Immature natural killer cell (primary cell): ENCODE data around the gene CD93. TPM values are rescaled to one million over a fixed set of nuclear protein-coding genes. Genes with fewer than 3 reads are reported as not detected.

ENCODE experiments used
- DNase-seq, 3 donors: peaks; one replicate each; pipeline ENCODE4 v3.0.0; 2022; ENCODE audit warnings: mixed read lengths in 1 of 3
- H3K27ac Mint-ChIP-seq, 6 donors: one replicate each; pipeline ENCODE4 v1.8.0; 2020; ENCODE audit warnings: mixed read lengths in 6 of 6, mild to moderate bottlenecking in 5 of 6, inconsistent platforms in 4 of 6, moderate library complexity in 3 of 6
- H3K27me3 Mint-ChIP-seq, 3 donors: one replicate each; pipeline ENCODE4 v1.8.0; 2020 to 2021; ENCODE audit warnings: low read depth in 3 of 3, mild to moderate bottlenecking in 3 of 3, mixed read lengths in 3 of 3, moderate library complexity in 3 of 3, inconsistent platforms in 1 of 3
- H3K36me3 Mint-ChIP-seq, 3 donors: one replicate each; pipeline ENCODE4 v1.8.0; 2020; ENCODE audit warnings: mixed read lengths in 3 of 3, inconsistent platforms in 2 of 3, mild to moderate bottlenecking in 2 of 3
- H3K4me1 Mint-ChIP-seq, 2 donors: one replicate each; pipeline ENCODE4 v1.8.0; 2020; ENCODE audit warnings: inconsistent platforms in 2 of 2, mild to moderate bottlenecking in 2 of 2, mixed read lengths in 2 of 2, moderate library complexity in 1 of 2
- H3K4me3 Mint-ChIP-seq, 5 donors: one replicate each; pipeline ENCODE4 v1.8.0; 2020; ENCODE audit warnings: mild to moderate bottlenecking in 5 of 5, mixed read lengths in 5 of 5, inconsistent platforms in 3 of 5, moderate library complexity in 3 of 5
- H3K9me3 Mint-ChIP-seq, 6 donors: one replicate each; pipeline ENCODE4 v1.8.0; 2020; ENCODE audit warnings: mild to moderate bottlenecking in 6 of 6, mixed read lengths in 6 of 6, inconsistent platforms in 4 of 6, moderate library complexity in 3 of 6
- polyA plus RNA-seq, 3 donors: library from polyadenylated mRNA; unstranded; fragments of 300-500 nt; fragmentation: Illumina TruSeq; gene quantifications; one replicate each; pipeline ENCODE4 v1.2.3, GENCODE V29; 2021

Gene CD93
- polyA plus RNA-seq, 3 donors from 2014 or later = 0.18 to 0.71 TPM; not detected in 1

- H3K27ac Mint-ChIP-seq = no peak overlapping the region
- H3K4me3 Mint-ChIP-seq = peak overlapping the region; percentile 33 to 68 (median 49)
- peaks cover 9 to 28% (median 18%) of the 10 kb centered on the region in 3 donors for H3K27me3 Mint-ChIP-seq
- peaks cover 0 to 4% (median 0%) of the 10 kb centered on the region in 6 donors for H3K9me3 Mint-ChIP-seq
- DNase-seq = peak; percentile 17 to 41 (median 38)
- H3K4me1 Mint-ChIP-seq = peaks cover 17 to 21% of the 10 kb centered on the region in 2 donors
- H3K36me3 Mint-ChIP-seq = peaks cover 0 to 4% (median 0%) of the 10 kb centered on the region in 3 donors
These were observed 37.6 kb downstream of the CD93 start for GRCh38 chr20:23048283-23049200.

GRCh38 chr20:23047738-23048214, 38.3 kb downstream of the CD93 start:
- Mint-ChIP-seq H3K36me3 (peaks cover 0 to 4% (median 0%) of the 10 kb centered on the region in 3 donors), H3K4me3 (peak overlapping the region; percentile 12 to 68 (median 53)), H3K27me3 (peaks cover 9 to 28% (median 17%) of the 10 kb centered on the region in 3 donors), H3K4me1 (peaks cover 17 to 21% of the 10 kb centered on the region in 2 donors), H3K9me3 (peaks cover 0 to 4% (median 0%) of the 10 kb centered on the region in 6 donors), H3K27ac (no peak overlapping the region)
- no peak for DNase-seq

GRCh38 chr20:23047001-23047737, 39.0 kb downstream of the CD93 start:
- no peak for DNase-seq
- H3K27ac Mint-ChIP-seq = no peak overlapping the region
- peaks cover 17 to 21% of the 10 kb centered on the region in 2 donors for H3K4me1 Mint-ChIP-seq
- H3K36me3 Mint-ChIP-seq = peaks cover 0 to 4% (median 0%) of the 10 kb centered on the region in 3 donors
- peaks cover 0 to 4% (median 0%) of the 10 kb centered on the region in 6 donors for H3K9me3 Mint-ChIP-seq
- peaks cover 9 to 22% (median 17%) of the 10 kb centered on the region in 3 donors for H3K27me3 Mint-ChIP-seq
- H3K4me3 Mint-ChIP-seq = peak overlapping the region; percentile 23 to 72 (median 64)

GRCh38 chr20:23046431-23046830, 39.7 kb downstream of the CD93 start:
- Mint-ChIP-seq H3K27me3 (peaks cover 9 to 18% (median 17%) of the 10 kb centered on the region in 3 donors), H3K4me1 (peaks cover 17 to 20% of the 10 kb centered on the region in 2 donors), H3K4me3 (no peak overlapping the region), H3K9me3 (peaks cover 0 to 4% (median 0%) of the 10 kb centered on the region in 6 donors), H3K36me3 (peaks cover 0 to 4% (median 0%) of the 10 kb centered on the region in 3 donors), H3K27ac (no peak overlapping the region)
- no peak for DNase-seq

DNA sequence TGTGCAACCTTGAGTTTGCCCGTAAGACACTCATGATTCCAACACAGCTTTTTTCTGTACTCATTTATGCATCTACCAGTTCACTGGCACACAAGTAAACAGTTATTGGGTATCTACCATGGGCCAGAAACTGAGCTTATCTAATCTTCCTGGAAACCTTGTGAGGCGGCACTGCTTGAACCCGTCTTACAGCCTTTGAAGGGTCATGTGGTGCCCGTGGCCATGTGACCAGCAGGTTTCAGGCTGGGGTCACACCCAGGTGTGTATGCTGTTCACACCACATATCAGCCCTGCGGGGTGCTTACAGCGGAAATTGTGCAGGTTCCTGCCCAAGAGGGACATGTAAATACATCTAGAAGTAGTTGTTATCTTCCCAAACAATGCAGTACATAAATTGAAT, 42.7 kb downstream of the CD93 start:
- DNase-seq = no peak
- no peak overlapping the region for H3K27ac Mint-ChIP-seq
- peaks cover 0 to 4% (median 0%) of the 10 kb centered on the region in 3 donors for H3K36me3 Mint-ChIP-seq
- peaks cover 10 to 11% of the 10 kb centered on the region in 2 donors for H3K4me1 Mint-ChIP-seq
- no peak overlapping the region for H3K4me3 Mint-ChIP-seq
- H3K27me3 Mint-ChIP-seq = peaks cover 9 to 21% (median 16%) of the 10 kb centered on the region in 3 donors
- peaks cover 0 to 4% (median 0%) of the 10 kb centered on the region in 6 donors for H3K9me3 Mint-ChIP-seq

DNA sequence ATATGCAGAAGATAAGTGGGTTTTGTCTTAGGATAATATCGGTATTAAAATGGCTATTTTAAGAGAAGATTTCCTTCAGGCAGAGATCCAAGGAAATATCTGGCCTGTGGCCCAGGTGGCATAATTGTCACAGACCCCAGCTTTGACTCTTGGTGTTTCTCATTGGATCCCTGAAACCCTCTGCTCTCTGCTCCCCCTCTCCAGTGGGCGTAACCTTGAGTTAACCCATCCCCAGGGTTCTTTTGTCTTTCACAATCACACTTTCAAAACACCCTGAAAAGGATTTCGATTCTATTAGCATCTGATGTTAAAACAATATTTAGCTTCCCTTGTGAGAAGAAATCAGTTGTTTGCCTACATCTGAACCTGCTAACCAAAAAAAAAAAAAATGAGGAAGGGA, 43.9 kb downstream of the CD93 start:
- Mint-ChIP-seq H3K4me1 (peaks cover 3 to 6% of the 10 kb centered on the region in 2 donors), H3K4me3 (no peak overlapping the region), H3K27me3 (peaks cover 9 to 19% (median 10%) of the 10 kb centered on the region in 3 donors), H3K27ac (no peak overlapping the region), H3K36me3 (peaks cover 0 to 4% (median 0%) of the 10 kb centered on the region in 3 donors), H3K9me3 (peaks cover 0 to 4% (median 0%) of the 10 kb centered on the region in 6 donors)
- no peak for DNase-seq

DNA sequence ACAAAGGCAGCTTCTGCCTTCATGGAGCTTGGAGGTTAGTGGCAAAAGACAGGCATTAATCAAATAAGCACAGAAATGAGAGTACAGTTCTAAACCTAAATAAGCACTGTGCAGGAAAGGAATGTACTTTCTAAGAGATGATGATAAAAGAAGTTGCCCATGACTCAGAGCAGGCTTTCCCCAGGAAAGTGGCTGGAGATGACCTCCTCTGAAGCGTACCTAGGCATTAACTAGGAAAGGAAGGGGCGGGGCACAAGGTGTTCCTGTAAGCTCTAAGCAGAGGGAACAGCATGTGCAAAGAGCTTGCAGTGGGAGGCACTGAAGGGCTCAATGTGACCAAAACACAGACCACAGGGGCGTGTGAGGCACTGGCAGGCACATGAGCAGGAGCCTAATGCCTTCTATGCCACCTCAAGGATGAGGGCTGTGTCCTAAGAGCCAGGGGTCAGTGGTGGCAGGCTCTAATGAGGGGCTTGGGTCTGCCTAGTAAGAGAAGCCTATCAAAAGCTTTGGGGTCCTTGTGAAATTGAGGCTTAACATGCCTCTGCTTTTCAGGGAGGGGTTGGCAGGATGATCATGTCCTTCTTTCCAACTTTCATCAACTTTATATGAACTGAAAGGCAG, 46.1 kb downstream of the CD93 start:
- Mint-ChIP-seq H3K27ac (no peak overlapping the region), H3K36me3 (peaks cover 0 to 1% (median 0%) of the 10 kb centered on the region in 3 donors)

DNA sequence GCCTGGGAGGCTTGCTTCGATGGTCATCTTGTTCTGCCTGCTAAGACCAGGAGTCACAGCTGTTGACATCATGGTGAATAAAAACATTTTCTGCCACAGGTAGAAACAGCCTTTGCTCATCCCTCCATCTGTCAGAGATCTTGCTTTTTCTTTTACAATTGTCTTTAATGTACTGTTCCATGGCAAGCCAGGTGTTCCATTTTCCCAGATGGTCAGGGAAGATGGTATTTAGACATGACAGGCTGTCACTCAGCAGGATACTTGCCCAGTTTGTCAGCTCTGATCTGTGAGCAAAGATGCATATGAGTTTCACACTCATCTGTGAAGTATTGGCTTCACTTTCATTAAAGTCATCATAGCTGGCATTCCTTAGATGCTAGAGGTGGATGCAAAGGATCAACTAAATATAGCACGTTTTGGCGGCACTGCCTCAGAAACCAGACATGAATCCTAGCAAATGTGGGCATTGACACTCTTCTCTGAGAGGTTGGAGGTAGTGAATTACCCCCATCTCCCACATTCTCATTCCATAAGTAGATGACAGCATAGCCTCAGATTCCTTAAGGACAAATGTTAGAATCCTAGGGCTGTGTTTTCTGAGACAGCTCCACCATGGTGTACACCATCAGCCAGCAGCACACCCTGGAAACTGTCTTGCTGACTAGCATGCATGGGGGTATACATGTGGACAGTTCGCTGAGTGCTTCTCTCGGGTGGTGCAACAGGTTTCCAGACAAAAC, 46.8 kb downstream of the CD93 start:
- Mint-ChIP-seq H3K4me1 (no peaks in the 10 kb centered on the region), H3K36me3 (no peaks in the 10 kb centered on the region), H3K4me3 (no peak overlapping the region), H3K27ac (no peak overlapping the region), H3K9me3 (no peaks in the 10 kb centered on the region), H3K27me3 (peaks cover 0 to 16% (median 0%) of the 10 kb centered on the region in 3 donors)
- DNase-seq = no peak

More for the DNA sequence above, 46.1 kb downstream of the CD93 start:
- H3K4me3 Mint-ChIP-seq = no peak overlapping the region
- no peaks in the 10 kb centered on the region for H3K4me1 Mint-ChIP-seq
- H3K9me3 Mint-ChIP-seq = no peaks in the 10 kb centered on the region
- peaks cover 0 to 16% (median under 1%) of the 10 kb centered on the region in 3 donors for H3K27me3 Mint-ChIP-seq
- no peak for DNase-seq

GRCh38 chr20:23037017-23037481, 49.1 kb downstream of the CD93 start:
- H3K36me3 Mint-ChIP-seq = no peaks in the 10 kb centered on the region

DNA sequence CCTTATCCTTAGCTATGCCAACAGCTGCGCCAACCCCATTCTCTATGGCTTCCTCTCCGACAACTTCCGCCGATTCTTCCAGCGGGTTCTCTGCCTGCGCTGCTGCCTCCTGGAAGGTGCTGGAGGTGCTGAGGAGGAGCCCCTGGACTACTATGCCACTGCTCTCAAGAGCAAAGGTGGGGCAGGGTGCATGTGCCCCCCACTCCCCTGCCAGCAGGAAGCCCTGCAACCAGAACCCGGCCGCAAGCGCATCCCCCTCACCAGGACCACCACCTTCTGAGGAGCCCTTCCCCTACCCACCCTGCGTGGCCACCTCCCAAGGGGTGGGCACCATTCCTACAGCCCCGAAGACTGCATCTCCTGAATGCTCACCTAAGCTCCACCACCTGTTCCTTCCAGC, 49.8 kb downstream of the CD93 start:
- no peak overlapping the region for H3K27ac Mint-ChIP-seq
- no peaks in the 10 kb centered on the region for H3K9me3 Mint-ChIP-seq
- no peak overlapping the region for H3K4me3 Mint-ChIP-seq
- H3K4me1 Mint-ChIP-seq = no peaks in the 10 kb centered on the region
- H3K36me3 Mint-ChIP-seq = no peaks in the 10 kb centered on the region
- H3K27me3 Mint-ChIP-seq = peaks cover 0 to 13% (median 1%) of the 10 kb centered on the region in 3 donors
- DNase-seq = no peak

More at GRCh38 chr20:23037017-23037481, 49.1 kb downstream of the CD93 start:
- no peak overlapping the region for H3K27ac Mint-ChIP-seq
- H3K27me3 Mint-ChIP-seq = peaks cover 0 to 15% (median 1%) of the 10 kb centered on the region in 3 donors
- no peaks in the 10 kb centered on the region for H3K4me1 Mint-ChIP-seq
- H3K9me3 Mint-ChIP-seq = no peaks in the 10 kb centered on the region
- DNase-seq = no peak
- H3K4me3 Mint-ChIP-seq = no peak overlapping the region

- Mint-ChIP-seq H3K36me3 (no peaks in the 10 kb centered on the region), H3K27ac (no peak overlapping the region), H3K27me3 (peaks cover 0 to 13% (median 1%) of the 10 kb centered on the region in 3 donors), H3K9me3 (no peaks in the 10 kb centered on the region), H3K4me3 (no peak overlapping the region), H3K4me1 (no peaks in the 10 kb centered on the region)
- no peak for DNase-seq
These were observed 50.4 kb downstream of the CD93 start for GRCh38 chr20:23035731-23036130.

- H3K36me3 Mint-ChIP-seq = no peaks in the 10 kb centered on the region
- H3K4me1 Mint-ChIP-seq = no peaks in the 10 kb centered on the region
- H3K27ac Mint-ChIP-seq = no peak within 1 kb of the TSS
- no peaks in the 10 kb centered on the region for H3K9me3 Mint-ChIP-seq
- DNase-seq = no peak
- peaks cover 0 to 10% (median 1%) of the 10 kb centered on the region in 3 donors for H3K27me3 Mint-ChIP-seq
- H3K4me3 Mint-ChIP-seq = no peak within 1 kb of the TSS
These were observed 51.1 kb downstream of the CD93 start, which contains the start of gene SSTR4 for GRCh38 chr20:23034721-23035671. Gene SSTR4, plus strand, starts transcription at chr20:23035312. Its CDS starts 172 bp downstream, at chr20:23035484.
